ENCODE results near the gene TRIM65.

GRCh38 chr17:75849279-75849646 lies 47.5 kb downstream of the TRIM65 start:
- TF ChIP-seq EZH2phosphoT487 (conservative IDR thresholded peaks at IDR 0.05; ENCODE audit: low read length) (no peak), CTCF (IDR thresholded peaks at IDR 0.05; ENCODE audit: insufficient read depth, low read length, poor library complexity, severe bottlenecking) (no peak)
